HCT116 (cell line): ENCODE measurements around the gene ERC2.

Experiments
- ELF1 ChIP-seq: IDR thresholded peaks from 2 replicates; pipeline ENCODE4 v1.6.1; 2012; ENCODE audit warnings: low read depth, borderline replicate concordance
- POLR2A ChIP-seq: IDR thresholded peaks from 2 replicates; pipeline ENCODE4 v1.7.0; 2011; ENCODE audit warnings: borderline replicate concordance; ENCODE audit not compliant: insufficient read depth, insufficient read length; ENCODE audit errors: extremely low read depth
- POLR2AphosphoS5 ChIP-seq: IDR thresholded peaks from 2 replicates; pipeline ENCODE4 v1.6.1; 2011; ENCODE audit warnings: mild to moderate bottlenecking, low read depth, low read length, moderate library complexity
- TF ChIP-seq, protein P1 (sequence below): IDR thresholded peaks from 2 replicates; pipeline ENCODE4 v1.6.1; 2012; ENCODE audit warnings: low read depth
- TF ChIP-seq, protein P2 (sequence below), 3 experiments: fragments of 200-600 bp in 1 of 3; sonication (generic) in 1 of 3; IDR thresholded peaks in 2 of 3; conservative IDR thresholded peaks in 1 of 3; 2 replicates each; pipeline ENCODE4 v1.5.1; 2012 to 2017; ENCODE audit warnings: low read depth in 2 of 3, low read length in 2 of 3, antibody characterized with exemption in 1 of 3, borderline replicate concordance in 1 of 3, control low read depth in 1 of 3, mild to moderate bottlenecking in 1 of 3, mixed read lengths in 1 of 3, mixed run types in 1 of 3, moderate library complexity in 1 of 3; ENCODE audit not compliant: insufficient read depth in 1 of 3

DNA sequence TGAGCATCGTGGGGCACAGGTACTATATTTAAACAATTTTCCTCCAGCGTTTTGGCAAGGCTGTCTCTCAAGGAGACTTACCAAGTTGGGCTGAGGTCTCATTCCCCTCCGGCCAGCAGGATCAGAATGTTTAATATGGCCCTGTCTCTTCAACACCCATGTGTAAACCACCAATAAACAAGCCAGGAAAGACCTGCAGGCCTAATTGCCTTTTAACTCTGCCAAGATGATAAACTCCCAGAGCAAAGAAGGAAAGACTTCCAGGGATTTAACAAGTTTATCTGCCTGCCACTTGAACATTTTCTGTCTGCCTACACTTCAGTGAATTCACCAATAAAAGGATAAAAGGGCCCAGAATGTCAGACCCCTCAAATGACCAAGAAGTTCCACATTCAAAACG, 850.9 kb downstream of the ERC2 start:
- TF ChIP-seq POLR2AphosphoS5 (no peak), POLR2A (no peak), ELF1 (no peak)
- TF ChIP-seq, protein P1, sequence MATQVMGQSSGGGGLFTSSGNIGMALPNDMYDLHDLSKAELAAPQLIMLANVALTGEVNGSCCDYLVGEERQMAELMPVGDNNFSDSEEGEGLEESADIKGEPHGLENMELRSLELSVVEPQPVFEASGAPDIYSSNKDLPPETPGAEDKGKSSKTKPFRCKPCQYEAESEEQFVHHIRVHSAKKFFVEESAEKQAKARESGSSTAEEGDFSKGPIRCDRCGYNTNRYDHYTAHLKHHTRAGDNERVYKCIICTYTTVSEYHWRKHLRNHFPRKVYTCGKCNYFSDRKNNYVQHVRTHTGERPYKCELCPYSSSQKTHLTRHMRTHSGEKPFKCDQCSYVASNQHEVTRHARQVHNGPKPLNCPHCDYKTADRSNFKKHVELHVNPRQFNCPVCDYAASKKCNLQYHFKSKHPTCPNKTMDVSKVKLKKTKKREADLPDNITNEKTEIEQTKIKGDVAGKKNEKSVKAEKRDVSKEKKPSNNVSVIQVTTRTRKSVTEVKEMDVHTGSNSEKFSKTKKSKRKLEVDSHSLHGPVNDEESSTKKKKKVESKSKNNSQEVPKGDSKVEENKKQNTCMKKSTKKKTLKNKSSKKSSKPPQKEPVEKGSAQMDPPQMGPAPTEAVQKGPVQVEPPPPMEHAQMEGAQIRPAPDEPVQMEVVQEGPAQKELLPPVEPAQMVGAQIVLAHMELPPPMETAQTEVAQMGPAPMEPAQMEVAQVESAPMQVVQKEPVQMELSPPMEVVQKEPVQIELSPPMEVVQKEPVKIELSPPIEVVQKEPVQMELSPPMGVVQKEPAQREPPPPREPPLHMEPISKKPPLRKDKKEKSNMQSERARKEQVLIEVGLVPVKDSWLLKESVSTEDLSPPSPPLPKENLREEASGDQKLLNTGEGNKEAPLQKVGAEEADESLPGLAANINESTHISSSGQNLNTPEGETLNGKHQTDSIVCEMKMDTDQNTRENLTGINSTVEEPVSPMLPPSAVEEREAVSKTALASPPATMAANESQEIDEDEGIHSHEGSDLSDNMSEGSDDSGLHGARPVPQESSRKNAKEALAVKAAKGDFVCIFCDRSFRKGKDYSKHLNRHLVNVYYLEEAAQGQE, result no peak
- TF ChIP-seq, protein P2, sequence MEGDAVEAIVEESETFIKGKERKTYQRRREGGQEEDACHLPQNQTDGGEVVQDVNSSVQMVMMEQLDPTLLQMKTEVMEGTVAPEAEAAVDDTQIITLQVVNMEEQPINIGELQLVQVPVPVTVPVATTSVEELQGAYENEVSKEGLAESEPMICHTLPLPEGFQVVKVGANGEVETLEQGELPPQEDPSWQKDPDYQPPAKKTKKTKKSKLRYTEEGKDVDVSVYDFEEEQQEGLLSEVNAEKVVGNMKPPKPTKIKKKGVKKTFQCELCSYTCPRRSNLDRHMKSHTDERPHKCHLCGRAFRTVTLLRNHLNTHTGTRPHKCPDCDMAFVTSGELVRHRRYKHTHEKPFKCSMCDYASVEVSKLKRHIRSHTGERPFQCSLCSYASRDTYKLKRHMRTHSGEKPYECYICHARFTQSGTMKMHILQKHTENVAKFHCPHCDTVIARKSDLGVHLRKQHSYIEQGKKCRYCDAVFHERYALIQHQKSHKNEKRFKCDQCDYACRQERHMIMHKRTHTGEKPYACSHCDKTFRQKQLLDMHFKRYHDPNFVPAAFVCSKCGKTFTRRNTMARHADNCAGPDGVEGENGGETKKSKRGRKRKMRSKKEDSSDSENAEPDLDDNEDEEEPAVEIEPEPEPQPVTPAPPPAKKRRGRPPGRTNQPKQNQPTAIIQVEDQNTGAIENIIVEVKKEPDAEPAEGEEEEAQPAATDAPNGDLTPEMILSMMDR (IDR thresholded peaks at IDR 0.05 in 2 of 3, conservative IDR thresholded peaks at IDR 0.05 in 1 of 3; ENCODE audit: borderline replicate concordance in 1 of 3, insufficient read depth in 1 of 3, low read depth in 2 of 3, low read length in 2 of 3), result no peak
